Left renal pelvis (tissue), 4 donors: ENCODE results near the gene SLC39A13. TPM values are rescaled to one million over a fixed set of nuclear protein-coding genes. Genes with fewer than 3 reads are reported as not detected.

ENCODE experiments used
- DNase-seq, 4 donors: peaks; one replicate each; pipeline ENCODE4 v3.0.0-alpha.2; 2013; ENCODE audit warnings: low read depth in 4 of 4, low spot score in 3 of 4
- polyA plus RNA-seq, 4 donors: library from polyadenylated mRNA; unstranded; fragments of 120-200 nt; gene quantifications; one replicate each; pipeline ENCODE4 v1.2.1, GENCODE V29; 2013; ENCODE audit not compliant: insufficient read length in 4 of 4

Gene SLC39A13
- polyA plus RNA-seq, 4 donors: 42.6 to 72.0 (median 45.5) TPM

DNA sequence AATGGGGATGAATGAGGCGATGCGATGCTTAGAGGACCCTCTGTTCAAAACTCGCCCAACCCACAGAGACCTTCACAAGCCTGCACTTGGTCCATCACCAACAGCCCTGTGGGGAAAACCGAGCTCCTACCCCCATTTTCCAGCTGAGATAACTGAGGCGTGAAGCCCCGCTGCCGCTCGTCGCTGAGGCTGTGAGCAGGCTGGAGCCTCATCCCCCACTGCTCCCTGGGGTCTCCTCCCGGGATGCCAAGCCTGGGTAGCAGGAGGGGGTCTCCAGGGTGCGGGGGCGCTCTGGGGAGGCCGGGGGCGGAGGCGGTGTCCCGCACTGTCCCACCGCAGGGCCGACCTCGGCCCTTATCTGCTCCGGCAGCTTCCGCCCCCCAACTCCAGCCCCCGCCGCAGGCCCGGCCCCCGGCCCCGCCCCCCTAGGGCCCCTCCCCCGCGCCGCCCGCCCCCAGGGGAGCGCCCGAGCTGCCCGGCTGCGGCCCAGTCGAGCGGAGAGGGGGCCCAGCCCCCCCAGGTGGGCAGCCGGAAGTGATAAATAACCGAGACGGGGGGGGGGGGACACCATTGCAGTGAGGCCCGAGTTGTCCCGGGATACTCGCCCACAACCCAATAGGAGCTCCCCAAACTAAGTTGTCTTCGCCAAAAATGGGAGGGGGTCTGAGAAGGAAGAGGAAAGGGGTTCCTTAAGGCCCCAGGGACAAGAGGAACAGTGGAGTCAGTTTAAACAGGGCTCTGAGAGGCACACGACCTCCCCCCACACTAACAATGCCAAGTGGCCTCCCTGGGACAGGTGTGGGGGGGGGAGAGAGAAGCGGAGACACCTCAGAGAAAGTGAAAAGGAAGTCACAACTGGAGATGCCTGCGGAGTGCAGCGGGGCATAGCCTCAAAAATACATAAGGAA is 8.3 kb upstream of the SLC39A13 start:
- no peak for DNase-seq

- DNase-seq: no peak
Observed at GRCh38 chr11:47400768-47401279, 7.6 kb upstream of the SLC39A13 start.

- DNase-seq: no peak
Observed at GRCh38 chr11:47403135-47403534, 5.3 kb upstream of the SLC39A13 start.

- DNase-seq: no peak
Observed at GRCh38 chr11:47403571-47403970, 4.8 kb upstream of the SLC39A13 start.

DNA sequence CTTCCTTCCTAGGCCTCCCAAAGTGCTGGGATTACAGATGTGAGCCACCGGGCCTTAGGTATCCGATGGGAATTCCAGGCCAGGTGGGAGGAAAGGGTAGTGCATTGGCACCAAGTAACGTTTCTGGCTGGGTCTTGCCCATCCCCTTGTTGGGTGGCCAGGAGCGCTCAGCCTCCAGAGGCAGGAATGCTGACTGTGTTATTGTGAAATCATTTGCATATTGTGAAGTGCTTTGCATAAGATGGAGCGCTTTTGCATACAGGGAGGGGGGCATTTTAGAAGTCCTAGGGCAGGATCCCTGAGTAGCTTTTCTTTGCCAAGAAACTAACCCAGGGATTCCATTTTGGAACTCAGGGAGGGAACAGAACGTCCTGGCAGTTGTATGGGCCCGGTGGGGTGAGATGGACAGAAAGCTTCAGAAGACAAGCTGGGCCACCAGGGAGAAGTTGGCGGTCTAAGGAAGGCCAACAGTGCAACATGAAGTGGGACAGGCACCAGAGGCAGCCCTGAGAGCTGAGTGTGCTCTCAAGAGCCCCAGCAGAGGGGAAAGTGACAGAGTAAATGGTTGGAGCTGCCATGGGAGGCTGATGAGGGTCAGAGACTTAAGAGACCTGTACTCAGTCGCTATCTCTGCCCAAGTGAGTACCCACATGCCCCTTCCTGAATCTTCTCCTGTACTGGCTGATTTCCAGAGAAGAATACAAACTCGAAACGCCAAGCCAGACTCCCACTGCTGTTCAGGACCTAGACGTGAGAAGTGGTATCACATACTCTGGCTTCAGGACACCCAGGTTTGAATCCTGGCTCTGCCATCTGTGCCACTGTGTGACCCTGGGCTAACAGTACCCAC is 1.3 kb upstream of the SLC39A13 start:
- DNase-seq: no peak

- peak in 1 of 4 donors; percentile 45 for DNase-seq
Observed at GRCh38 chr11:47408598-47409439, 429 bp downstream of the SLC39A13 start.

GRCh38 chr11:47409440-47410369 is 1.3 kb downstream of the SLC39A13 start:
- no peak for DNase-seq

DNA sequence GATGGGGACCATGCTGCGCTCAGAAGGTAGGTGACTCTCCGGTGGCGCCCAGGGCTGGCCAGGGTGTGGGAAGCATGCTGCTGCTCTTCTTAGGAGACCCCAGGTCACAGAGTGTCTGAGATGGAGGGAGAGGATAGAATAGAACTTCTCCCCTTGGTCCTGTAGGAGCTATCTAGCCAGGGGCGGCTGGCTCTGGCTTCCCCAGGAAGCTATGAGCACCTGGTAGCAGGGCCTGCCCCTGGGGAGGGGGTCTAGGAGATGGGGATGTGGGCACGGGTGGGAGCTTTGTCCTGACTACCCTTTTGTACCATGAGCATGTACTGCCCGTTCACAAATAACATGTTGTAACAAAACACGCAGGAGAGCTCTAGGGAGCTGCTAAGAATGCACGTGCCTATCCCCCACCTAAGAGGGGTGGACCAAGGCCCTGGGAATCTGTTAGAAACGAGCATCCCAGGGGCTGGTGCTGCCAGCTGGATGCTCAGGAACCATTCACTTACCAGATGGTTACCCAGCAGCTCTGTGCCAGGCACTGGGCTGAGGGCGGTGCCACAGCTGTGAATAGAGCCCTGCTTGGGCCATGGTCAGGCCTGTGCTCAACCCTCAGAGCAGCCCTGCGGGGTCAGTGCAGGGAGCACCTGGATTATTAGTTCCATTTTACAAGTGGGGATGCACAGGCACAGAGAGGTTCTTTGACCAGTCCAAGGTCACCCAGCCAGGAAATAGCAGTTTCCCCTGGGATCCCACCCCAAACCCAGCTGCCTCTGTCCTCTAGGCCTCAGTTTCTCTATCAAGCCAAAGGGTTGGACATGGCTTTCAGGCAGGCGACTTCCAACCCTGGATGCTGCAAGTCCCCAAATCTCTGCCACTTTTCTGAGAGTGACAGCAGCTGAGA is 2.2 kb downstream of the SLC39A13 start:
- DNase-seq: no peak

DNA sequence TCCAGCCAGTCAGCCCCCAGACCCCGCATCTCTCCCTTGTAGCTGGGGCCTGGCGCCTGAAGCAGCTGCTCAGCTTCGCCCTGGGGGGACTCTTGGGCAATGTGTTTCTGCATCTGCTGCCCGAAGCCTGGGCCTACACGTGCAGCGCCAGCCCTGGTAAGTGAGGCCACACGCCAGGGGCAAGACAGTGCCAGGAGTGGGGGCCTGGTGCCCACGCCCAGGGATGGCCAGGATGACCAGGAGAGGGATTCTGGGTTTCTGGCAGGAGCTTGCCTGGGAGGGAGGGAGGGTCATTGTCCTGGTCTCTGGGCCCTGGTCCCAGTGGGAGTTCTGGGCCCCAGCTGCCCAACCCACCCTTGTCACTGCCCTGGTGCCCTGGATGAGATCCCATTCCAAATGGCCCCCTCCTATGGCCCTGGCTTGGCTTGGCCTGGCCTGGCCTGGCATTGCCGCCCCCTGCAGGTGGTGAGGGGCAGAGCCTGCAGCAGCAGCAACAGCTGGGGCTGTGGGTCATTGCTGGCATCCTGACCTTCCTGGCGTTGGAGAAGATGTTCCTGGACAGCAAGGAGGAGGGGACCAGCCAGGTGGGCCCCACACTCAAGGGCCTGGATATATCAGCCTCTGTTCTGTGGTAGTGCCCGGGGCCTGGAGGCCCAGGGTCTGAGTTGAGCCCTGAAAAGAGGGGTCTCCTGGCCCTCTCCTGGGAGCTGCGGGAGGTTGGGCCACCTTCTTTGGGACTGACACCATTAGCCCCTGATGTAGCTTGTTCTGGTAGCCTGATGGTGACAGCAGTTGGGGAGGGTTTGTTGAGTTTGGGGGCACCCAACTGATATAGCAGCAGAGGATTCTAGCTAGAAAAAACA is 3.7 kb downstream of the SLC39A13 start:
- DNase-seq: no peak

DNA sequence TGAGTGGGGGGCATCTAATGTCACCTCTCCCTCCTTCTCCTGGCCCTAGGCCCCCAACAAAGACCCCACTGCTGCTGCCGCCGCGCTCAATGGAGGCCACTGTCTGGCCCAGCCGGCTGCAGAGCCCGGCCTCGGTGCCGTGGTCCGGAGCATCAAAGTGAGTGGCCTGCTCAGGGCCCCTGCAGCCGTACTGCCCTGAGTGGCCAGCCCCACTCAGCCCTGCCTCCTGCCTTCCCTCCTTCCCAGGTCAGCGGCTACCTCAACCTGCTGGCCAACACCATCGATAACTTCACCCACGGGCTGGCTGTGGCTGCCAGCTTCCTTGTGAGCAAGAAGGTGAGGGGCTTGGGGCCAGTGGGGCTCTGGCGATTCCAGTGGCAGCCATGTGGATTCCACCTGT is 5.0 kb downstream of the SLC39A13 start:
- no peak for DNase-seq

DNA sequence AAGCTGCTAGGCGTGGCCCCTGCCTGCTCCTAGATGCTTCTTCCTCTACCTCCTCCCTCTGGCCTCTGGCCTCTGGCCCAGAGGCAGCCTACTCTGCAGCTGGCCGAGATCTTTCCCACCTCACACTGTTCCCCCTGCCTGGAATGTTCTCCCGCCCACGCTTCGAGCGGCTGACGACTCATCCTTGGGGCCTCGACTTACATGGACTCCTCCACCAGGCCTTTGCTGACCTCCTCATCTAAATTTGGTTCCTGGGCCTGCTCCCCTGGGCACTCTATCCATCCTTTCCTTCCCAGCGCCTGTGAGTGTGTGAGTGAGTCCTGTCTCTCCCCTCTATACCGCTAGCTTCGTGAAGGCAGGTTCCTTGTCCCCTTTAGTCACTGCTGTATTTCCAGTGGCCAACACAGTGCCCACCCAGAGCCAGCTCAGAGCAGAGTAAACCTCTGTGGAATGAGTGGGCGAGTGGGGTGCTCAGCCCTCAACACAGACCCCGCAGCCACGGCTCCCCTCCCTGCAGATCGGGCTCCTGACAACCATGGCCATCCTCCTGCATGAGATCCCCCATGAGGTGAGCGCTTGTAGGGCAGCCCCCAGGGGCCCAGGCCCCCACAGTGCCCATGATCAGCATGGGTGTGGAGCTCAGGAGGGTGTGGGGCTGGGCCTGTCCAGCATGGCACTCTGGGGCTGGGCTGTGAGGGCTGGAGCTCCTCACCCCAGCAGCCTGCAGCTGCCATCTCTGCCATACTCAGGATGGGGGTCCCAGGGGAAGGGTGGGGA is 5.7 kb downstream of the SLC39A13 start:
- no peak for DNase-seq

- no peak for DNase-seq
Observed at GRCh38 chr11:47414685-47415070, 6.3 kb downstream of the SLC39A13 start.

DNA sequence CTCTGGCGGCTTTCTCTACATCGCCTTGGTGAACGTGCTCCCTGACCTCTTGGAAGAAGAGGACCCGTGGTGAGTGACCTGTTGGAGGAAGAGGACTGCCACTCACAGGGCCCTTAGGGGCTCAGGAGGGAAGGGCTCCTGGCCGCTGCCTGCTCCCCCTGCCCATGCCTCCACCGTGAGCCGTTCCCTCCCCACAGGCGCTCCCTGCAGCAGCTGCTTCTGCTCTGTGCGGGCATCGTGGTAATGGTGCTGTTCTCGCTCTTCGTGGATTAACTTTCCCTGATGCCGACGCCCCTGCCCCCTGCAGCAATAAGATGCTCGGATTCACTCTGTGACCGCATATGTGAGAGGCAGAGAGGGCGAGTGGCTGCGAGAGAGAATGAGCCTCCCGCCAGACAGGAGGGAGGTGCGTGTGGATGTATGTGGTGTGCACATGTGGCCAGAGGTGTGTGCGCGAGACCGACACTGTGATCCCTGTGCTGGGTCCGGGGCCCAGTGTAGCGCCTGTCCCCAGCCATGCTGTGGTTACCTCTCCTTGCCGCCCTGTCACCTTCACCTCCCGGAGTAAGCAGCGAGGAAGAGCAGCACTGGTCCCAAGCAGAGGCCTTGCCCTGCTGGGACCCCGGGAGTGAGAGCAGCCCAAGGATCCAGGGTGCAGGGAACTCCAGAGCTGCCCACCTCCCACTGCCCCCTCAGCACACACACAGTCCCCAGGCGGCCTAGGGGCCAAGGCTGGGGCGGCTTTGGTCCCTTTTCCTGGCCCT is 6.9 kb downstream of the SLC39A13 start:
- DNase-seq: no peak

GRCh38 chr11:47415949-47416472 is 7.6 kb downstream of the SLC39A13 start:
- DNase-seq: no peak

DNA sequence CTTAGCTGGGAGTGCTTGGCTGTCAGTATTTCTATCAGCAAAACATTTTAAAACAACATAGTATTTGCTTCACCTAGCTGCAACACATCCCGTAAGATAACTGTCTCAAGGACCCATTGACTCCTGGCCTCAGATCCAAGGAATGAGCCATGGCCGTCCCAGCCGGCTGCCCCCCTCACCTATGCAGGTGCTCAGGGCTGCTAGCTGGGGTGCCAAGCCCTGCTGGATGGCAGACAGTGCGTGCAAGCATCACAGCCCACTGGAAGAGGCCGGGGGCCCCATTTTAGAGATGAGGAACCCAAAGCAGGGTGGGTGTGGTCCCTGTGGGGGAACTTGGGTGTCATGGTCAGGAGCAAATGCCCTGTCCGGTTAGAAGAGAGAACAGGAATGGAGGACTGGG is 9.3 kb downstream of the SLC39A13 start:
- DNase-seq: no peak
